WTC11 (cell line): ENCODE results near the gene PCBP3. TPM values are rescaled to one million over a fixed set of nuclear protein-coding genes. Genes with fewer than 3 reads are reported as not detected.

Source experiments
- ATAC-seq: fragments of 200-7000 bp; cut with Tn5 transposase; 2 replicates; pipeline ENCODE4 v1.10.0; 2021; ENCODE audit warnings: mild to moderate bottlenecking, moderate library complexity
- CTCF ChIA-PET: fragments of 300-600 bp; sonication (Branson Sonifier 250); formaldehyde crosslinking; loops from one replicate; lab custom pipeline; 2021; ENCODE audit warnings: antibody characterized with exemption; lab: Charles Lee
- POLR2A ChIA-PET: fragments of 350-600 bp; sonication (Branson Sonifier 250); formaldehyde crosslinking; loops from one replicate; lab custom pipeline; 2021; ENCODE audit warnings: antibody characterized with exemption; lab: Charles Lee
- DNase-seq: peaks from one replicate; pipeline ENCODE4 v3.0.0; 2021; ENCODE audit warnings: low spot score
- H3K27ac Mint-ChIP-seq: 2 replicates; pipeline ENCODE4 v1.8.0; 2021; ENCODE audit warnings: mixed read lengths
- H3K27me3 Mint-ChIP-seq: 2 replicates; pipeline ENCODE4 v1.8.0; 2021; ENCODE audit warnings: low read depth, mild to moderate bottlenecking, moderate library complexity, mixed read lengths
- H3K36me3 Mint-ChIP-seq: 2 replicates; pipeline ENCODE4 v1.8.0; 2021; ENCODE audit warnings: mixed read lengths
- H3K4me1 Mint-ChIP-seq: 2 replicates; pipeline ENCODE4 v1.8.0; 2022; ENCODE audit warnings: mixed read lengths
- H3K4me3 Mint-ChIP-seq: 2 replicates; pipeline ENCODE4 v1.8.0; 2021; ENCODE audit warnings: mild to moderate bottlenecking, moderate library complexity, mixed read lengths
- H3K9me3 Mint-ChIP-seq: 2 replicates; pipeline ENCODE4 v1.8.0; 2021; ENCODE audit warnings: mixed read lengths
- ATF2 ChIP-seq: sonication (generic); formaldehyde crosslinking; IDR thresholded peaks from 2 replicates; pipeline ENCODE4 v1.8.1; 2022; ENCODE audit warnings: low read depth, missing genetic modification reagents, borderline replicate concordance
- CDX4 ChIP-seq: fragments of 250-450 bp; sonication (Bioruptor Pico); IDR thresholded peaks from 2 replicates; pipeline ENCODE4 v1.9.0; 2021; ENCODE audit warnings: moderate library complexity, mild to moderate bottlenecking, inconsistent platforms, borderline replicate concordance
- CREB1 ChIP-seq: sonication (generic); formaldehyde crosslinking; IDR thresholded peaks from 2 replicates; pipeline ENCODE4 v1.8.0; 2023; ENCODE audit warnings: mild to moderate bottlenecking, missing genetic modification reagents
- E2F1 ChIP-seq: sonication (generic); formaldehyde crosslinking; IDR thresholded peaks from 2 replicates; pipeline ENCODE4 v1.8.0; 2022; ENCODE audit warnings: mild to moderate bottlenecking, missing genetic modification reagents
- EMX1 ChIP-seq: fragments of 250-450 bp; sonication (Bioruptor Pico); IDR thresholded peaks from 2 replicates; pipeline ENCODE4 v1.8.0; 2021; ENCODE audit warnings: mild to moderate bottlenecking
- HMGXB4 ChIP-seq: sonication (generic); formaldehyde crosslinking; IDR thresholded peaks from 2 replicates; pipeline ENCODE4 v1.8.1; 2023; ENCODE audit warnings: mild to moderate bottlenecking, moderate library complexity, missing genetic modification reagents
- IRF2 ChIP-seq: sonication (generic); formaldehyde crosslinking; IDR thresholded peaks from 2 replicates; pipeline ENCODE4 v1.8.0; 2022; ENCODE audit warnings: low read depth, missing genetic modification reagents, borderline replicate concordance
- NFE2L1 ChIP-seq: sonication (generic); formaldehyde crosslinking; IDR thresholded peaks from 2 replicates; pipeline ENCODE4 v1.8.1; 2023; ENCODE audit warnings: missing genetic modification reagents
- NR1H2 ChIP-seq: sonication (generic); formaldehyde crosslinking; IDR thresholded peaks from 2 replicates; pipeline ENCODE4 v1.9.0; 2021; ENCODE audit warnings: mild to moderate bottlenecking, moderate library complexity, missing genetic modification reagents
- RELA ChIP-seq: sonication (generic); formaldehyde crosslinking; IDR thresholded peaks from 2 replicates; pipeline ENCODE4 v1.8.1; 2022; ENCODE audit warnings: missing genetic modification reagents, mild to moderate bottlenecking, borderline replicate concordance
- SMAD3 ChIP-seq: sonication (generic); formaldehyde crosslinking; IDR thresholded peaks from 2 replicates; pipeline ENCODE4 v1.8.0; 2022; ENCODE audit warnings: missing genetic modification reagents, mild to moderate bottlenecking, borderline replicate concordance
- SOX15 ChIP-seq: fragments of 250-450 bp; sonication (Bioruptor Pico); IDR thresholded peaks from 2 replicates; pipeline ENCODE4 v1.9.0; 2021; ENCODE audit warnings: mild to moderate bottlenecking
- SP1 ChIP-seq: sonication (generic); formaldehyde crosslinking; conservative IDR thresholded peaks from 2 replicates; pipeline ENCODE4 v1.8.1; 2022; ENCODE audit warnings: missing genetic modification reagents
- TEAD4 ChIP-seq: sonication (generic); formaldehyde crosslinking; IDR thresholded peaks from 2 replicates; pipeline ENCODE4 v1.8.0; 2022; ENCODE audit warnings: mild to moderate bottlenecking, missing genetic modification reagents
- ZNF425 ChIP-seq: fragments of 250-450 bp; sonication (Bioruptor Pico); conservative IDR thresholded peaks from 2 replicates; pipeline ENCODE4 v1.9.0; 2021; ENCODE audit warnings: mild to moderate bottlenecking
- ZNF512 ChIP-seq: sonication (generic); formaldehyde crosslinking; IDR thresholded peaks from 2 replicates; pipeline ENCODE4 v1.8.1; 2022; ENCODE audit warnings: missing genetic modification reagents, borderline replicate concordance
- ZSCAN18 ChIP-seq: fragments of 250-450 bp; sonication (Bioruptor Pico); IDR thresholded peaks from 2 replicates; pipeline ENCODE4 v2.1.2; 2022; ENCODE audit warnings: mild to moderate bottlenecking, moderate library complexity
- total RNA-seq: library from RNA; stranded (reverse); gene quantifications from 3 replicates; pipeline ENCODE4 v1.2.3, GENCODE V29; 2021

Gene PCBP3
- total RNA-seq, 1 experiment from 2014 or later = 8.5 TPM

GRCh38 chr21:45945868-45946210 lies 302.3 kb downstream of the PCBP3 start:
- DNase-seq = no peak
- Mint-ChIP-seq H3K4me1 (peaks cover 7% of the 10 kb centered on the region), H3K27ac (no peak overlapping the region), H3K27me3 (no peaks in the 10 kb centered on the region; the same call in 1 of the 2 replicates), H3K9me3 (no peaks in the 10 kb centered on the region), H3K36me3 (no peaks in the 10 kb centered on the region; the same call in 1 of the 2 replicates), H3K4me3 (no peak overlapping the region)
- ChIA-PET CTCF (interaction anchor here (1.0 kb wide), 1 partner anchor 20 kb away, joined by 4 read pairs; no protein-coding TSS in a partner anchor), POLR2A (no interaction called here)
- no peak for ATAC-seq
- TF ChIP-seq ATF2 (CRISPR knock-in tag) (no peak), E2F1 (CRISPR knock-in tag) (no peak), HMGXB4 (no peak), TEAD4 (CRISPR knock-in tag) (no peak), SP1 (CRISPR knock-in tag) (no peak), NR1H2 (CRISPR knock-in tag) (no peak), CDX4 (CRISPR knock-in tag) (no peak), RELA (CRISPR knock-in tag) (no peak), NFE2L1 (CRISPR knock-in tag) (no peak), ZSCAN18 (CRISPR knock-in tag) (no peak), CREB1 (CRISPR knock-in tag) (no peak), ZNF425 (CRISPR knock-in tag) (no peak), EMX1 (CRISPR knock-in tag) (no peak), SMAD3 (CRISPR knock-in tag) (no peak), IRF2 (no peak)

- Mint-ChIP-seq H3K27ac (no peak overlapping the region), H3K36me3 (no peaks in the 10 kb centered on the region; the same call in 1 of the 2 replicates), H3K9me3 (no peaks in the 10 kb centered on the region), H3K4me3 (no peak overlapping the region), H3K4me1 (peaks cover 14% of the 10 kb centered on the region)
- CTCF ChIA-PET = no interaction called here
- POLR2A ChIA-PET = no interaction called here
- ATAC-seq = no peak
- DNase-seq = no peak
- no peak for TF ChIP-seq EMX1 (CRISPR knock-in tag)
- no peak for TF ChIP-seq ZNF512
- no peak for TF ChIP-seq SOX15 (CRISPR knock-in tag)
- TF ChIP-seq, all 79 proteins: peak for 0
- no peaks in the 10 kb centered on the region; the same call in 1 of the 2 replicates for H3K27me3 Mint-ChIP-seq
Observed at GRCh38 chr21:45947296-45947695, 303.8 kb downstream of the PCBP3 start.
